Adrenal gland (tissue), 12 donors: ENCODE measurements around the gene CACNA1B. TPM values are rescaled to one million over a fixed set of nuclear protein-coding genes. Genes with fewer than 3 reads are reported as not detected.

Experiments used
- DNase-seq, 7 donors: peaks; one replicate each; pipeline ENCODE4 v3.0.0-alpha.2; 2019 to 2020
- H3K27ac ChIP-seq, 5 donors: fragments of 200-600 bp; sonication (generic) in 4 of 5; 1 replicate in 3 of 5; 2 replicates in 2 of 5; pipeline versions ENCODE4 v1.5.1 to v1.8.0; 2016 to 2020; ENCODE audit warnings: mild to moderate bottlenecking in 1 of 5
- H3K27me3 ChIP-seq: fragments of 200-600 bp; 2 replicates; pipeline ENCODE4 v1.8.0; 2021
- H3K36me3 ChIP-seq, 2 donors: fragments of 200-600 bp; replicated peaks in 1 of 2; 1 replicate in 1 of 2; 2 replicates in 1 of 2; pipeline versions ENCODE4 v1.5.1 to v1.8.0; 2018 to 2022
- H3K4me1 ChIP-seq, 2 donors: fragments of 200-600 bp; replicated peaks in 1 of 2; 1 replicate in 1 of 2; 2 replicates in 1 of 2; pipeline versions ENCODE4 v1.5.1 to v1.8.0; 2018 to 2021
- H3K4me3 ChIP-seq, 4 donors: fragments of 200-600 bp; sonication (generic) in 3 of 4; one replicate each; pipeline ENCODE4 v1.5.1; 2016 to 2018
- H3K9me3 ChIP-seq, 3 donors: fragments of 200-600 bp; sonication (generic) in 1 of 3; replicated peaks in 1 of 3; 1 replicate in 2 of 3; 2 replicates in 1 of 3; pipeline versions ENCODE4 v1.5.1 to v1.8.0; 2016 to 2021
- POLR2A ChIP-seq, 2 donors: fragments of 450-650 bp; IDR thresholded peaks; one replicate each; pipeline ENCODE4 v1.6.1; 2017; ENCODE audit warnings: antibody characterized with exemption in 2 of 2, mild to moderate bottlenecking in 2 of 2, moderate library complexity in 1 of 2
- WGBS, 4 donors: extraction: QIAGEN DNeasy Blood & Tissue Kit in 2 of 4; methylation state at CpG; one replicate each; pipeline versions ENCODE4 v1.1.5 to v1.1.7; 2013 to 2017; 5-methylcytosine and 5-hydroxymethylcytosine counted together
- intact Hi-C, 2 donors: fragments of 100-400 bp; cut with DNase I; formaldehyde crosslinking; loops; one replicate each; pipeline versions ENCODE4 v1.14.1 to v1.15.0; 2022 to 2023
- polyA plus RNA-seq, 3 donors: library from polyadenylated mRNA; stranded (reverse); fragments of 200-250 nt in 2 of 3; fragments of 350-450 nt in 1 of 3; fragmentation: Illumina TruSeq in 1 of 3; extraction: RNeasy Lipid Tissue Mini Kit (QIAGEN cat#74804) in 1 of 3; gene quantifications; one replicate each; pipeline ENCODE4 v1.2.3, GENCODE V29; 2013 to 2014
- total RNA-seq, 9 donors: library from RNA; depleted of rRNA in 4 of 9; stranded (reverse); fragments of >200 nt in 4 of 9; fragments of 120-200 nt in 1 of 9; fragmentation: NEBNext Ultra II Directional in 1 of 9; extraction: Animal tissue kit (Norgen Biotek cat#: 25700) in 1 of 9; gene quantifications; one replicate each; pipeline versions ENCODE4 v1.1.0 to v1.2.4, GENCODE V29; 2013 to 2023
- TF ChIP-seq, protein P1 (sequence below), 6 experiments: fragments of 450-650 bp in 4 of 6; fragments of 200-600 bp in 2 of 6; sonication (generic) in 1 of 6; IDR thresholded peaks; 1 replicate in 5 of 6; 2 replicates in 1 of 6; pipeline versions ENCODE4 v1.5.1 to v1.8.0; 2016 to 2021; ENCODE audit warnings: antibody characterized with exemption in 6 of 6, mild to moderate bottlenecking in 2 of 6, moderate library complexity in 1 of 6
- donor health status: healthy with polysubstance abuse.
- donor health status: Bipolar disorder and iron deficiency.
- donor health status: DM: yes; HTN: yes; CAD: no.
- donor health status: DM: no; HTN: no; CAD: no.
- donor health status: DM: no; HTN: no; CAD: no.
- donor health status: DM: yes; HTN: yes; CAD: no.

CACNA1B gene
- total and polyA plus RNA-seq, 12 donors: 0.04 to 4.9 (median 1.1) TPM; not detected in 1

DNA sequence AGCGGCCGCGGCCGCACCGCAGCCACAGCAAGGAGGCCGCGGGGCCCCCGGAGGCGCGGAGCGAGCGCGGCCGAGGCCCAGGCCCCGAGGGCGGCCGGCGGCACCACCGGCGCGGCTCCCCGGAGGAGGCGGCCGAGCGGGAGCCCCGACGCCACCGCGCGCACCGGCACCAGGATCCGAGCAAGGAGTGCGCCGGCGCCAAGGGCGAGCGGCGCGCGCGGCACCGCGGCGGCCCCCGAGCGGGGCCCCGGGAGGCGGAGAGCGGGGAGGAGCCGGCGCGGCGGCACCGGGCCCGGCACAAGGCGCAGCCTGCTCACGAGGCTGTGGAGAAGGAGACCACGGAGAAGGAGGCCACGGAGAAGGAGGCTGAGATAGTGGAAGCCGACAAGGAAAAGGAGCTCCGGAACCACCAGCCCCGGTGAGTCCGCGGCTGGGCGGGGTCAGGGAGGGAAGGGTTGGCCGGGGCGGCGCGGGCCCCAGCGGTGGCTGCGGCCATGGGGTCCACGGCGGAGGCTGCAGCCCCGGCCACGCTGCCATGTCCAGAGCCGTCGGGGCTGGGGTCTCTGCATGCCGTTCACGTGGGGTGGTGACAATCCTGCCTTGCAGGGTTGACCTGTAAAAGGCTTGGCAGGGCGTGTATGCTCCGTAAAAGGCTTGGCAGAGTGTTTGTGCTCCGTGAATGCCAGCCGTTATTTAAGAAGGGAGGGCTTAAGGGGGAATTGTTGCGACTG is 146.0 kb downstream of the CACNA1B start:
- Histone ChIP-seq H3K9me3 (no peaks in the 10 kb centered on the region), H3K4me3 (no peak overlapping the region), H3K27me3 (peaks cover 32% of the 10 kb centered on the region), H3K27ac (no peak overlapping the region), H3K4me1 (no peaks in the 10 kb centered on the region), H3K36me3 (no peaks in the 10 kb centered on the region)
- 5 to 14% (median 6%) methylated on average over 25 to 84 of the region's 84 CpGs for WGBS, 4 donors
- intact Hi-C loops: no loop called here
- DNase-seq: peak in 2 of 7 donors; percentile 10 to 47
- no peak for TF ChIP-seq POLR2A (IDR thresholded peaks at IDR 0.05)
- TF ChIP-seq, protein P1, sequence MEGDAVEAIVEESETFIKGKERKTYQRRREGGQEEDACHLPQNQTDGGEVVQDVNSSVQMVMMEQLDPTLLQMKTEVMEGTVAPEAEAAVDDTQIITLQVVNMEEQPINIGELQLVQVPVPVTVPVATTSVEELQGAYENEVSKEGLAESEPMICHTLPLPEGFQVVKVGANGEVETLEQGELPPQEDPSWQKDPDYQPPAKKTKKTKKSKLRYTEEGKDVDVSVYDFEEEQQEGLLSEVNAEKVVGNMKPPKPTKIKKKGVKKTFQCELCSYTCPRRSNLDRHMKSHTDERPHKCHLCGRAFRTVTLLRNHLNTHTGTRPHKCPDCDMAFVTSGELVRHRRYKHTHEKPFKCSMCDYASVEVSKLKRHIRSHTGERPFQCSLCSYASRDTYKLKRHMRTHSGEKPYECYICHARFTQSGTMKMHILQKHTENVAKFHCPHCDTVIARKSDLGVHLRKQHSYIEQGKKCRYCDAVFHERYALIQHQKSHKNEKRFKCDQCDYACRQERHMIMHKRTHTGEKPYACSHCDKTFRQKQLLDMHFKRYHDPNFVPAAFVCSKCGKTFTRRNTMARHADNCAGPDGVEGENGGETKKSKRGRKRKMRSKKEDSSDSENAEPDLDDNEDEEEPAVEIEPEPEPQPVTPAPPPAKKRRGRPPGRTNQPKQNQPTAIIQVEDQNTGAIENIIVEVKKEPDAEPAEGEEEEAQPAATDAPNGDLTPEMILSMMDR (IDR thresholded peaks at IDR 0.05): no peak

DNA sequence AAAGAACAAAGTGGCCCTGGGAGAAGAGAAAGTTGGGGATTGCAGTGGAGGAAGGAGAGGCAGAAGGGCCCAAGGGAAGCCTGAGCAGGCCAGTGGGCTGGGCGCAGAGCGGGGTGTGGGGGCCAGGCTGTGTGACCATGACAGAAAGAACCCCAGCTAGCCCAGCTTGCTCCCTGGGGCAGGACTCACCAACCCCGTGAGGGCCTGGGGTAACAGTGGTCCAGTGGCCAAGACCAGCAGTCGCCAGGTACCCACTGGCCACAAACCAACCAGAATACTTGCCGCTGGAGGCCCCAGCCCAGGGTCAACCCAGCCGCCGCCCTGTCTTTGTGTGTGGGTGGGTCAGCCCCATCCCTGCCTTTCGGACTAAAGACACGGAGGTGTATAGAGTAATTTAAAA is 146.5 kb downstream of the CACNA1B start:
- TF ChIP-seq POLR2A (IDR thresholded peaks at IDR 0.05): no peak
- TF ChIP-seq, protein P1 (IDR thresholded peaks at IDR 0.05): no peak
- no peaks in the 10 kb centered on the region for H3K9me3 ChIP-seq
- WGBS, 4 donors: 85 to 92% (median 88%) methylated on average over 9 of the region's 9 CpGs
- H3K4me3 ChIP-seq: no peak overlapping the region
- intact Hi-C loops: no loop called here
- no peak overlapping the region for H3K27ac ChIP-seq
- H3K27me3 ChIP-seq: peaks cover 38% of the 10 kb centered on the region
- H3K36me3 ChIP-seq: no peaks in the 10 kb centered on the region
- no peaks in the 10 kb centered on the region for H3K4me1 ChIP-seq
- DNase-seq: peak in 2 of 7 donors; percentile 7 to 31

DNA sequence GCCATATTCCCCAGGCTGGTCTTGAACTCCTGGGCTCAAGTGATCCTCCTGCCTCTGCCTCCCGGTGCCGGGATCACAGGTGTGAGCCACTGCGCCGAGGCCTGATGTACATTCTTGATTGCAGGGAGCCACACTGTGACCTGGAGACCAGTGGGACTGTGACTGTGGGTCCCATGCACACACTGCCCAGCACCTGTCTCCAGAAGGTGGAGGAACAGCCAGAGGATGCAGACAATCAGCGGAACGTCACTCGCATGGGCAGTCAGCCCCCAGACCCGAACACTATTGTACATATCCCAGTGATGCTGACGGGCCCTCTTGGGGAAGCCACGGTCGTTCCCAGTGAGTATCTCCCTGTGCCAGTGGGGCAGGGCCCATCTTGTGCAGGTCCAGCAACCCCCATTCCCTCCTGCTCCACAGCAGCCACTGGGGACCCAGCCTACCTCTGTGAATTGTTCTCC is 147.3 kb downstream of the CACNA1B start:
- intact Hi-C loops: no loop called here
- no peak for TF ChIP-seq POLR2A (IDR thresholded peaks at IDR 0.05)
- TF ChIP-seq, protein P1 (IDR thresholded peaks at IDR 0.05): no peak
- Histone ChIP-seq H3K27ac (no peak overlapping the region), H3K4me3 (no peak overlapping the region), H3K27me3 (peaks cover 42% of the 10 kb centered on the region), H3K36me3 (no peaks in the 10 kb centered on the region), H3K9me3 (no peaks in the 10 kb centered on the region), H3K4me1 (no peaks in the 10 kb centered on the region)
- peak in 2 of 7 donors; percentile 2 to 34 for DNase-seq
- 88 to 100% (median 95%) methylated on average over 2 to 11 of the region's 11 CpGs for WGBS, 4 donors

DNA sequence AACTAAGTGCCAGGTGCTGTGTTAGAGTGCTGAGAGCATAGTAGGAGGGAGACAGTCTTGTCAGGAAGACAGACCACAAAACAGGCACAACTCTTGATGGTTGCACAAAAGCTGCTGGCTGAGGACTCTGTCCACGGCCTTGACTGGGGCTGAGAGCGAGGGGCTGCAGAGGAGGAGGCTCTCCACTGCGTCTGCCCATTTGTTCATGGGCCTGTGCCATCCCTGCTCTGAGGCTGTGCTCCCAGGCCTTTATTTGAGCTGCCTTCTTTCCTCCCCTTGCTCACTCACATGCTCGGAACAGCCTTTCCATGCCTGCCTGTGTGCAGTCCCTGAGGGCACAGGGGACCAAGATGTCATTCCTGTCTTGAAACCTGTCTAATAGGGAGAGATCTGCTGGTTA is 147.8 kb downstream of the CACNA1B start:
- intact Hi-C loops: no loop called here
- H3K27me3 ChIP-seq: peaks cover 45% of the 10 kb centered on the region
- DNase-seq: peak in 2 of 7 donors; percentile 5

More for the DNA sequence above, 147.8 kb downstream of the CACNA1B start:
- Histone ChIP-seq H3K4me1 (no peaks in the 10 kb centered on the region), H3K36me3 (no peaks in the 10 kb centered on the region), H3K9me3 (no peaks in the 10 kb centered on the region), H3K4me3 (no peak overlapping the region), H3K27ac (no peak overlapping the region)
- TF ChIP-seq POLR2A (IDR thresholded peaks at IDR 0.05): no peak
- TF ChIP-seq, protein P1 (IDR thresholded peaks at IDR 0.05): no peak
- 52 to 67% (median 64%) methylated on average over 4 of the region's 4 CpGs for WGBS, 4 donors
